SK-N-SH treated with all-trans-retinoic acid at 6 μM for 48 hours (cell line): Measurements from ENCODE around the gene LTBP1.

Experiments
- ATAC-seq: fragments of 200-7000 bp; cut with Tn5 transposase; 3 replicates; pipeline ENCODE4 v1.9.1; 2020; ENCODE audit warnings: mild to moderate bottlenecking, moderate library complexity
- ARNTL ChIP-seq: fragments of 450-650 bp; formaldehyde crosslinking; IDR thresholded peaks from 2 replicates; pipeline ENCODE4 v1.5.0; 2020; ENCODE audit warnings: low read depth, mild to moderate bottlenecking, moderate library complexity, borderline replicate concordance
- BACH2 ChIP-seq: fragments of 250-450 bp; sonication (Bioruptor Pico); IDR thresholded peaks from 2 replicates; pipeline ENCODE4 v1.9.0; 2021; ENCODE audit warnings: mild to moderate bottlenecking, borderline replicate concordance
- CREB5 ChIP-seq: fragments of 250-450 bp; sonication (Bioruptor Pico); IDR thresholded peaks from 2 replicates; pipeline ENCODE4 v1.5.1; 2020; ENCODE audit warnings: low read depth, mild to moderate bottlenecking, moderate library complexity
- CSDC2 ChIP-seq: fragments of 250-450 bp; sonication (Bioruptor Pico); IDR thresholded peaks from 2 replicates; pipeline ENCODE4 v1.5.0; 2020; ENCODE audit warnings: mild to moderate bottlenecking, moderate library complexity
- GLIS3 ChIP-seq: fragments of 250-450 bp; sonication (Bioruptor Pico); IDR thresholded peaks from 2 replicates; pipeline ENCODE4 v1.5.0; 2020; ENCODE audit warnings: mild to moderate bottlenecking, moderate library complexity
- ISL1 ChIP-seq: fragments of 250-450 bp; sonication (Bioruptor Pico); IDR thresholded peaks from 2 replicates; pipeline ENCODE4 v2.1.2; 2022; ENCODE audit warnings: mild to moderate bottlenecking, moderate library complexity
- OSR1 ChIP-seq: fragments of 250-450 bp; sonication (Bioruptor Pico); IDR thresholded peaks from 2 replicates; pipeline ENCODE4 v1.8.0; 2022; ENCODE audit warnings: moderate library complexity, mild to moderate bottlenecking, inconsistent platforms
- PPARA ChIP-seq: fragments of 250-450 bp; sonication (Bioruptor Pico); IDR thresholded peaks from 2 replicates; pipeline ENCODE4 v1.5.0; 2020; ENCODE audit warnings: mild to moderate bottlenecking, borderline replicate concordance
- RARB ChIP-seq: fragments of 250-450 bp; sonication (Bioruptor Pico); IDR thresholded peaks from 2 replicates; pipeline ENCODE4 v1.8.0; 2021; ENCODE audit warnings: mild to moderate bottlenecking, moderate library complexity
- TCF4 ChIP-seq: fragments of 250-450 bp; sonication (Bioruptor Pico); IDR thresholded peaks from 2 replicates; pipeline ENCODE4 v1.8.0; 2021; ENCODE audit warnings: mild to moderate bottlenecking, moderate library complexity, borderline replicate concordance
- TOX ChIP-seq: fragments of 250-450 bp; sonication (Bioruptor Pico); IDR thresholded peaks from 2 replicates; pipeline ENCODE4 v1.8.0; 2021; ENCODE audit warnings: mild to moderate bottlenecking, moderate library complexity, borderline replicate concordance
- TSHZ2 ChIP-seq: fragments of 250-450 bp; sonication (Bioruptor Pico); IDR thresholded peaks from 2 replicates; pipeline ENCODE4 v1.5.0; 2020; ENCODE audit warnings: mild to moderate bottlenecking, moderate library complexity
- ZFP3 ChIP-seq: fragments of 250-450 bp; sonication (Bioruptor Pico); IDR thresholded peaks from 2 replicates; pipeline ENCODE4 v1.5.0; 2020; ENCODE audit warnings: mild to moderate bottlenecking, moderate library complexity
- ZFP30 ChIP-seq: fragments of 450-650 bp; formaldehyde crosslinking; IDR thresholded peaks from 2 replicates; pipeline ENCODE4 v1.5.0; 2022; ENCODE audit warnings: mild to moderate bottlenecking, moderate library complexity
- ZNF565 ChIP-seq: fragments of 450-650 bp; formaldehyde crosslinking; conservative IDR thresholded peaks from 2 replicates; pipeline ENCODE4 v1.5.0; 2020; ENCODE audit warnings: low read depth, mild to moderate bottlenecking, moderate library complexity
- ZNF70 ChIP-seq: fragments of 450-650 bp; formaldehyde crosslinking; IDR thresholded peaks from 2 replicates; pipeline ENCODE4 v1.5.0; 2020; ENCODE audit warnings: mild to moderate bottlenecking, moderate library complexity
- ZNF8 ChIP-seq: fragments of 450-650 bp; formaldehyde crosslinking; IDR thresholded peaks from 2 replicates; pipeline ENCODE4 v1.5.0; 2020; ENCODE audit warnings: mild to moderate bottlenecking, moderate library complexity
- TF ChIP-seq, protein P1 (sequence below): fragments of 250-450 bp; sonication (Bioruptor Pico); IDR thresholded peaks from 2 replicates; pipeline ENCODE4 v1.8.0; 2021; ENCODE audit warnings: low read depth, mild to moderate bottlenecking, moderate library complexity, borderline replicate concordance
- TF ChIP-seq, protein P2 (sequence below): fragments of 250-450 bp; sonication (Bioruptor Pico); IDR thresholded peaks from 2 replicates; pipeline ENCODE4 v1.8.0; 2020; ENCODE audit warnings: mild to moderate bottlenecking, moderate library complexity, borderline replicate concordance
- TF ChIP-seq, protein P3 (sequence below): fragments of 250-450 bp; sonication (Bioruptor Pico); IDR thresholded peaks from 2 replicates; pipeline ENCODE4 v1.5.1; 2021; ENCODE audit warnings: mild to moderate bottlenecking, moderate library complexity

The LTBP1 gene

GRCh38 chr2:33214436-33214835 is 267.7 kb downstream of the LTBP1 start:
- no peak for ATAC-seq
- no peak for TF ChIP-seq TCF4
- no peak for TF ChIP-seq OSR1
- TF ChIP-seq ZNF70 (CRISPR knock-in tag): no peak
- no peak for TF ChIP-seq ZFP3 (CRISPR knock-in tag)
- no peak for TF ChIP-seq CREB5 (CRISPR knock-in tag)
- TF ChIP-seq, protein P1, sequence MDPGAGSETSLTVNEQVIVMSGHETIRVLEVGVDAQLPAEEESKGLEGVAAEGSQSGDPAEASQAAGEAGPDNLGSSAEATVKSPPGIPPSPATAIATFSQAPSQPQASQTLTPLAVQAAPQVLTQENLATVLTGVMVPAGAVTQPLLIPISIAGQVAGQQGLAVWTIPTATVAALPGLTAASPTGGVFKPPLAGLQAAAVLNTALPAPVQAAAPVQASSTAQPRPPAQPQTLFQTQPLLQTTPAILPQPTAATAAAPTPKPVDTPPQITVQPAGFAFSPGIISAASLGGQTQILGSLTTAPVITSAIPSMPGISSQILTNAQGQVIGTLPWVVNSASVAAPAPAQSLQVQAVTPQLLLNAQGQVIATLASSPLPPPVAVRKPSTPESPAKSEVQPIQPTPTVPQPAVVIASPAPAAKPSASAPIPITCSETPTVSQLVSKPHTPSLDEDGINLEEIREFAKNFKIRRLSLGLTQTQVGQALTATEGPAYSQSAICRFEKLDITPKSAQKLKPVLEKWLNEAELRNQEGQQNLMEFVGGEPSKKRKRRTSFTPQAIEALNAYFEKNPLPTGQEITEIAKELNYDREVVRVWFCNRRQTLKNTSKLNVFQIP (CRISPR knock-in tag): no peak
- TF ChIP-seq TOX: no peak
- TF ChIP-seq ZNF8 (CRISPR knock-in tag): no peak
- TF ChIP-seq RARB (CRISPR knock-in tag): no peak
- TF ChIP-seq ZNF565: no peak
- TF ChIP-seq PPARA (CRISPR knock-in tag): no peak
- TF ChIP-seq, protein P2, sequence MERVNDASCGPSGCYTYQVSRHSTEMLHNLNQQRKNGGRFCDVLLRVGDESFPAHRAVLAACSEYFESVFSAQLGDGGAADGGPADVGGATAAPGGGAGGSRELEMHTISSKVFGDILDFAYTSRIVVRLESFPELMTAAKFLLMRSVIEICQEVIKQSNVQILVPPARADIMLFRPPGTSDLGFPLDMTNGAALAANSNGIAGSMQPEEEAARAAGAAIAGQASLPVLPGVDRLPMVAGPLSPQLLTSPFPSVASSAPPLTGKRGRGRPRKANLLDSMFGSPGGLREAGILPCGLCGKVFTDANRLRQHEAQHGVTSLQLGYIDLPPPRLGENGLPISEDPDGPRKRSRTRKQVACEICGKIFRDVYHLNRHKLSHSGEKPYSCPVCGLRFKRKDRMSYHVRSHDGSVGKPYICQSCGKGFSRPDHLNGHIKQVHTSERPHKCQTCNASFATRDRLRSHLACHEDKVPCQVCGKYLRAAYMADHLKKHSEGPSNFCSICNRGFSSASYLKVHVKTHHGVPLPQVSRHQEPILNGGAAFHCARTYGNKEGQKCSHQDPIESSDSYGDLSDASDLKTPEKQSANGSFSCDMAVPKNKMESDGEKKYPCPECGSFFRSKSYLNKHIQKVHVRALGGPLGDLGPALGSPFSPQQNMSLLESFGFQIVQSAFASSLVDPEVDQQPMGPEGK (CRISPR knock-in tag): no peak
- no peak for TF ChIP-seq CSDC2 (CRISPR knock-in tag)
- TF ChIP-seq, protein P3, sequence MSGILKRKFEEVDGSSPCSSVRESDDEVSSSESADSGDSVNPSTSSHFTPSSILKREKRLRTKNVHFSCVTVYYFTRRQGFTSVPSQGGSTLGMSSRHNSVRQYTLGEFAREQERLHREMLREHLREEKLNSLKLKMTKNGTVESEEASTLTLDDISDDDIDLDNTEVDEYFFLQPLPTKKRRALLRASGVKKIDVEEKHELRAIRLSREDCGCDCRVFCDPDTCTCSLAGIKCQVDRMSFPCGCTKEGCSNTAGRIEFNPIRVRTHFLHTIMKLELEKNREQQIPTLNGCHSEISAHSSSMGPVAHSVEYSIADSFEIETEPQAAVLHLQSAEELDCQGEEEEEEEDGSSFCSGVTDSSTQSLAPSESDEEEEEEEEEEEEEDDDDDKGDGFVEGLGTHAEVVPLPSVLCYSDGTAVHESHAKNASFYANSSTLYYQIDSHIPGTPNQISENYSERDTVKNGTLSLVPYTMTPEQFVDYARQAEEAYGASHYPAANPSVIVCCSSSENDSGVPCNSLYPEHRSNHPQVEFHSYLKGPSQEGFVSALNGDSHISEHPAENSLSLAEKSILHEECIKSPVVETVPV (CRISPR knock-in tag): no peak
- no peak for TF ChIP-seq BACH2 (CRISPR knock-in tag)

DNA sequence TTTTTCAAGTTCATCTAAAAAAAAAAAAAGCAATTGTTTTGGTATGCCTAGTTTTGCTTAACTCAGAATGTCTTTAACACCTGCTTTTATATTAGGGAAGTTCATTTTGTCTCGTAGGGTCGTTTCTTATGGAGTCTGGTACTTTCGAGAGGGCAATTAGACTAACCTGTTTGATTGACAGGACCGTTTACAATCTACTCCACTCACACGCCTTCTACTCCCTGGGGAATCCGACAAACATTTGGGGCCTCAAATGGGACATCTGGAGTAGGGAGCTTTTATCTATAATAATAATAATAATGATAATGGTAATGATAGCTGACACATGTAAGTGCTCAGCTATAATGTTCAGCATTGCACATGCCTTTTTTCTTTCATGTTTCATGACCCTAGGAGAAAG is 268.1 kb downstream of the LTBP1 start:
- no peak for ATAC-seq
- TF ChIP-seq PPARA (CRISPR knock-in tag) (no peak), ZFP30 (no peak), ISL1 (no peak), ARNTL (CRISPR knock-in tag) (no peak), BACH2 (CRISPR knock-in tag) (no peak)
- TF ChIP-seq, protein P1 (CRISPR knock-in tag): no peak

- ATAC-seq: peak; percentile 49
- TF ChIP-seq, protein P2 (CRISPR knock-in tag): no peak
- TF ChIP-seq ZNF565 (no peak), RARB (CRISPR knock-in tag) (no peak), GLIS3 (no peak), ZFP30 (no peak), TCF4 (no peak), TSHZ2 (CRISPR knock-in tag) (no peak), ZNF8 (CRISPR knock-in tag) (no peak), BACH2 (CRISPR knock-in tag) (no peak), TOX (no peak), ARNTL (CRISPR knock-in tag) (no peak)
- TF ChIP-seq, protein P1 (CRISPR knock-in tag): no peak
- TF ChIP-seq, protein P3 (CRISPR knock-in tag): no peak
Measured at GRCh38 chr2:33215299-33215698, 268.5 kb downstream of the LTBP1 start.
